BLaER1 treated with 17β-estradiol and CSF1 and Interleukin-3, amounts not matched to agents 10 nM and 100 nM (cell line): Measurements from ENCODE around the gene PFDN2.
"Not testable (repeated sequence)": the region's sequence is repeated elsewhere in the genome, so short reads cannot be mapped to it uniquely, and the experiment has no call there.

Experiments used
- H3K27ac ChIP-seq, 11 experiments: shearing (Covaris generic); formaldehyde crosslinking; 2 replicates each; pipeline ENCODE4 v1.8.1; 2022
- H3K27me3 ChIP-seq, 11 experiments: shearing (Covaris generic); formaldehyde crosslinking; 2 replicates each; pipeline ENCODE4 v1.8.1; 2022
- H3K36me3 ChIP-seq, 11 experiments: shearing (Covaris generic); formaldehyde crosslinking; 2 replicates each; pipeline ENCODE4 v1.8.1; 2022
- H3K4me1 ChIP-seq, 10 experiments: shearing (Covaris generic); formaldehyde crosslinking; 2 replicates each; pipeline ENCODE4 v1.8.1; 2022
- H3K4me2 ChIP-seq, 11 experiments: shearing (Covaris generic); formaldehyde crosslinking; 2 replicates each; pipeline ENCODE4 v1.8.1; 2022
- H3K4me3 ChIP-seq, 10 experiments: shearing (Covaris generic); formaldehyde crosslinking; 2 replicates each; pipeline ENCODE4 v1.8.1; 2022
- H3K9ac ChIP-seq, 11 experiments: shearing (Covaris generic); formaldehyde crosslinking; 2 replicates each; pipeline ENCODE4 v1.8.1; 2022
- H3K9me3 ChIP-seq, 11 experiments: shearing (Covaris generic); formaldehyde crosslinking; replicated peaks in 1 of 11; 2 replicates each; pipeline ENCODE4 v1.8.1; 2022
- H4K20me1 ChIP-seq, 11 experiments: shearing (Covaris generic); formaldehyde crosslinking; 2 replicates each; pipeline ENCODE4 v1.8.1; 2022
- Cebpa-rat ChIP-seq, 11 experiments: shearing (Covaris generic); IDR thresholded peaks; 2 replicates each; pipeline ENCODE4 v1.8.1; 2022

PFDN2 gene

GRCh38 chr1:161119092-161119903 is 1.5 kb upstream of the PFDN2 start:
- peaks cover 20 to 50% (median 35%) of the 10 kb centered on the region in 11 experiments; a peak in 21 of 22 replicates for H4K20me1 ChIP-seq
- H3K27ac ChIP-seq, result peak overlapping the region; percentile 79 to 93 (median 88); a peak in 19 of 22 replicates
- no peak for TF ChIP-seq Cebpa-rat (IDR thresholded peaks at IDR 0.05)
- peak overlapping the region; percentile 84 to 100 (median 98); a peak in 19 of 20 replicates for H3K4me3 ChIP-seq
- H3K4me1 ChIP-seq, result peaks cover 47 to 85% (median 70%) of the 10 kb centered on the region in 10 experiments
- H3K36me3 ChIP-seq, result peaks cover 39 to 72% (median 65%) of the 10 kb centered on the region in 11 experiments
- no peaks in the 10 kb centered on the region for H3K9me3 ChIP-seq
- H3K9ac ChIP-seq, result peak overlapping the region; percentile 85 to 95 (median 91)
- H3K27me3 ChIP-seq, result no peaks in the 10 kb centered on the region
- peak overlapping the region; percentile 81 to 98 (median 93) for H3K4me2 ChIP-seq

GRCh38 chr1:161115961-161116360 is 1.9 kb downstream of the PFDN2 start:
- Histone ChIP-seq H3K4me3 (peak overlapping the region in 8 of 10 experiments; percentile 84 to 100 (median 96); a peak in 12 of 20 replicates), H3K9ac (peak overlapping the region in 6 of 11 experiments; percentile 49 to 95 (median 90); a peak in 5 of 22 replicates), H3K36me3 (peaks cover 11 to 69% (median 45%) of the 10 kb centered on the region in 11 experiments), H3K4me1 (peaks cover 60 to 88% (median 84%) of the 10 kb centered on the region in 10 experiments), H4K20me1 (peaks cover 52 to 68% (median 58%) of the 10 kb centered on the region in 11 experiments; a peak in 21 of 22 replicates), H3K4me2 (peak overlapping the region; percentile 81 to 99 (median 93))
- not testable (repeated sequence) for H3K27me3 ChIP-seq, H3K9me3 ChIP-seq, H3K27ac ChIP-seq

GRCh38 chr1:161115132-161115711 is 2.6 kb downstream of the PFDN2 start:
- Histone ChIP-seq H3K4me3 (peak overlapping the region in 1 of 10 experiments; percentile 15; a peak in 1 of 20 replicates), H3K4me1 (peaks cover 58 to 84% (median 80%) of the 10 kb centered on the region in 10 experiments), H3K27ac (no peak overlapping the region)

GRCh38 chr1:161114556-161114955 is 3.3 kb downstream of the PFDN2 start:
- H3K9ac ChIP-seq, result no peak overlapping the region

More at GRCh38 chr1:161115132-161115711, 2.6 kb downstream of the PFDN2 start:
- Histone ChIP-seq H3K4me2 (peak overlapping the region; percentile 81 to 99 (median 93)), H4K20me1 (peaks cover 58 to 72% (median 66%) of the 10 kb centered on the region in 11 experiments; a peak in 21 of 22 replicates), H3K9me3 (no peaks in the 10 kb centered on the region), H3K27me3 (no peaks in the 10 kb centered on the region), H3K9ac (peak overlapping the region in 1 of 11 experiments; percentile 89; a peak in 1 of 22 replicates), H3K36me3 (peaks cover 6 to 69% (median 44%) of the 10 kb centered on the region in 11 experiments)
- no peak for TF ChIP-seq Cebpa-rat (IDR thresholded peaks at IDR 0.05)

GRCh38 chr1:161113915-161114314 is 3.9 kb downstream of the PFDN2 start:
- Histone ChIP-seq H3K4me1 (peaks cover 45 to 71% (median 67%) of the 10 kb centered on the region in 10 experiments), H3K27ac (no peak overlapping the region), H4K20me1 (peaks cover 69 to 82% (median 79%) of the 10 kb centered on the region in 11 experiments; a peak in 21 of 22 replicates), H3K4me3 (no peak overlapping the region), H3K36me3 (peaks cover 14 to 77% (median 53%) of the 10 kb centered on the region in 11 experiments), H3K9ac (no peak overlapping the region), H3K27me3 (no peaks in the 10 kb centered on the region), H3K9me3 (no peaks in the 10 kb centered on the region), H3K4me2 (peak overlapping the region; percentile 7 to 99 (median 91); a peak in 14 of 22 replicates)
- TF ChIP-seq Cebpa-rat (IDR thresholded peaks at IDR 0.05), result no peak

More at GRCh38 chr1:161114556-161114955, 3.3 kb downstream of the PFDN2 start:
- Histone ChIP-seq H3K27me3 (no peaks in the 10 kb centered on the region), H3K27ac (no peak overlapping the region), H3K36me3 (peaks cover 9 to 70% (median 46%) of the 10 kb centered on the region in 11 experiments), H3K9me3 (no peaks in the 10 kb centered on the region), H4K20me1 (peaks cover 64 to 76% (median 72%) of the 10 kb centered on the region in 11 experiments; a peak in 21 of 22 replicates), H3K4me3 (no peak overlapping the region), H3K4me2 (peak overlapping the region; percentile 81 to 99 (median 93); a peak in 20 of 22 replicates), H3K4me1 (peaks cover 52 to 78% (median 73%) of the 10 kb centered on the region in 10 experiments)
- TF ChIP-seq Cebpa-rat (IDR thresholded peaks at IDR 0.05), result no peak

- Histone ChIP-seq H4K20me1 (peaks cover 79 to 100% (median 99%) of the 10 kb centered on the region in 11 experiments; a peak in 21 of 22 replicates), H3K4me3 (no peak overlapping the region), H3K9me3 (no peaks in the 10 kb centered on the region), H3K4me1 (peaks cover 33 to 60% (median 56%) of the 10 kb centered on the region in 10 experiments), H3K9ac (no peak overlapping the region; a peak in 1 of 22 replicates), H3K27me3 (no peaks in the 10 kb centered on the region), H3K36me3 (peaks cover 24 to 97% (median 74%) of the 10 kb centered on the region in 11 experiments), H3K27ac (peak overlapping the region in 1 of 11 experiments; percentile 34; a peak in 1 of 22 replicates), H3K4me2 (peak overlapping the region in 8 of 11 experiments; percentile 2 to 98 (median 68); a peak in 14 of 22 replicates)
- no peak for TF ChIP-seq Cebpa-rat (IDR thresholded peaks at IDR 0.05)
These were observed 6.3 kb downstream of the PFDN2 start for GRCh38 chr1:161111527-161111926.

- Histone ChIP-seq H3K36me3 (peaks cover 27 to 97% (median 73%) of the 10 kb centered on the region in 11 experiments), H3K9ac (no peak overlapping the region), H3K27ac (peak overlapping the region in 1 of 11 experiments; percentile 34; a peak in 1 of 22 replicates), H3K27me3 (no peaks in the 10 kb centered on the region), H4K20me1 (peaks cover 80 to 100% (median 99%) of the 10 kb centered on the region in 11 experiments; a peak in 21 of 22 replicates), H3K4me1 (peaks cover 29 to 55% (median 52%) of the 10 kb centered on the region in 10 experiments), H3K4me3 (no peak overlapping the region), H3K4me2 (peak overlapping the region in 7 of 11 experiments; percentile 29 to 98 (median 73); a peak in 14 of 22 replicates), H3K9me3 (no peaks in the 10 kb centered on the region)
- TF ChIP-seq Cebpa-rat (IDR thresholded peaks at IDR 0.05), result no peak
These were observed 6.7 kb downstream of the PFDN2 start for GRCh38 chr1:161111117-161111516.

GRCh38 chr1:161106431-161106830 is 11.4 kb downstream of the PFDN2 start:
- no peak for TF ChIP-seq Cebpa-rat (IDR thresholded peaks at IDR 0.05)
- no peaks in the 10 kb centered on the region for H3K27me3 ChIP-seq
- H4K20me1 ChIP-seq, result peaks cover 67 to 100% (median 99%) of the 10 kb centered on the region in 11 experiments; a peak in 21 of 22 replicates
- H3K4me3 ChIP-seq, result no peak overlapping the region
- H3K9ac ChIP-seq, result no peak overlapping the region
- H3K27ac ChIP-seq, result no peak overlapping the region
- peaks cover 47 to 100% (median 86%) of the 10 kb centered on the region in 11 experiments for H3K36me3 ChIP-seq
- H3K9me3 ChIP-seq, result no peaks in the 10 kb centered on the region
- peaks cover 0 to 9% (median 6%) of the 10 kb centered on the region in 10 experiments; a peak in 15 of 20 replicates for H3K4me1 ChIP-seq
- no peak overlapping the region for H3K4me2 ChIP-seq
